Prostate gland (tissue), 2 donors: ENCODE data around the gene MCF2L2. TPM values are rescaled to one million over a fixed set of nuclear protein-coding genes. Genes with fewer than 3 reads are reported as not detected.

Source experiments
- small RNA-seq, 2 donors: library from RNA; depleted of rRNA; stranded (forward); fragments of <200 nt; gene quantifications; one replicate each; pipeline ENCODE3, GENCODE V24; 2016
- total RNA-seq, 2 donors: library from RNA; depleted of rRNA; stranded (reverse); fragments of >200 nt; gene quantifications; one replicate each; pipeline ENCODE4 v1.1.0, GENCODE V29; 2016

MCF2L2 gene
- total RNA-seq, 2 donors from 2014 or later, result 0.41 to 4.0 TPM

Small RNAs within 50 kb of the gene (small RNA-seq; reads per million reads assigned to genes)
- gene RF00092 (0 reads per million in 2 donors), gene RF00394 (0 reads per million in 2 donors), gene RF01241 (0 reads per million in 2 donors), gene RNA5SP151 (0 reads per million in 2 donors), gene SNORA63D (2.6 to 4.6 reads per million in 2 donors)

Other genes starting within 250 kb of the MCF2L2 start
- gene B3GNT5, start 175.4 kb downstream of the MCF2L2 start, total RNA-seq, result 1 to 10 TPM; 5.9 to 7.2 TPM
- gene KLHL6, start 127.1 kb upstream of the MCF2L2 start, total RNA-seq, result 1 to 10 TPM; 1.0 to 1.2 TPM
- 10 to 100 TPM; 69.5 to 79.2 TPM for gene KLHL24, start 207.0 kb upstream of the MCF2L2 start, total RNA-seq